NCI-H510A (cell line): Measurements from ENCODE around the gene ZSCAN20.

Source experiments
- DNase-seq: peaks from one replicate; lab custom pipeline; 2025; lab: John Stamatoyannopoulos, UW

ZSCAN20 gene

DNA sequence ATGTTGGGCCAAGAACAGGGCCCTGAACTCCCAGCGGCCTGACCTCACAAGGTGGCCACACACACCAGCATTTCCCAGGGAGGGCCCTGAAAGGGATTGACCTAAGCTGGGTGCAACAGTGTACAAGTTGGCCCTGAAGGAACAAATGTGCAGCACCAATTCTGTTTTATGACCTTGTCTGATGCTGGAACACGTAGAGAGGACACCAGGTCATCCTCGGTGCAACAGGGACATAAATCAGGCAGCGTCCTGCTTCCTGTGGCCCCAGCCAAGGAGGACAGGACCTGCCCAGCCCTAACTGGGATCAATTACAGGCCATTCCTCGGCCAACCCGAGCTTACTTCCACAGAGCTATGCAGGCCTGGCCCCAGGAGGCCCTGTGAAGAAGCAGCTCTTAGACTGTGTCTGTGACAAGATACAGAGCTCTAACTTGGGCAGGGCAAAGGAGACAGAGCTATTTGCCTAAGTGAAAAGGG, 28.7 kb upstream of the ZSCAN20 start:
- DNase-seq = no peak

DNA sequence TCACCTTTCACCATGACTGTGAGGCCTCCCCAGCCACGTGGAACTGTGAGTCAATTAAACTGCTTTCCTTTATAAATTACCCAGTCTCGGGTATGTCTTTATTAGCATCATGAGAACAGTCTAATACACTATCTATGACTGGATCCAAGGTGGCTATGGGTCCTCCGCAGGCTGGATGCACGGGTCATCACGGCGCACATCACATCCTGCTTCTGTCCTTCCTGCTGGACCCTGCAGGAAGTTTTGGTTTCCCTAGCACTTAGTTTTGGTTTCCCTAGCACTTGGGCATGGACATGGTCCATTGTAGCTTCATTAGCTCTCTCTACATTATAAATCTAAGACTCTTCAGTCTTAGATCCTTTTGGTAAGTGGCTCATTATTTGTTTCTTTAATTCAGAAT, 27.3 kb upstream of the ZSCAN20 start:
- no peak for DNase-seq

DNA sequence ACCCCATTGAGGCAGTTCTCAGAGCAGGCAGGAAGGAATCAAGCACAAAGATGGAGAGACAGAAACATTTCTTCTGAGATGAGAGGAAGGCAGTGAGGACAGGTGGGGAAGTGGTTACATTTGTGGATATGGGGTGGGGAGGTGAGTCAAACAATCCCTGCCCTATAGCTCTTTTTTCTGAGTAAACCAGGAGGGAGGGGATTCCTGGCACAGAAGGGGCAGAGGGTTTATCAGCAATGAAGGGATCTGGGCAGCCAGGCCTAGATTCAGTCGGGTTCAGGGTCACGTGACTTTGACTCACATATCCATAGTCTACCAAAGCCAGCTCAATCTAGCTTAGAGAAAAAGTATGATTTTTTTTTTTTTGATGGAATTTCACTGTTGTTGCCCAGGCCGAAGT, 25.9 kb upstream of the ZSCAN20 start:
- no peak for DNase-seq

DNA sequence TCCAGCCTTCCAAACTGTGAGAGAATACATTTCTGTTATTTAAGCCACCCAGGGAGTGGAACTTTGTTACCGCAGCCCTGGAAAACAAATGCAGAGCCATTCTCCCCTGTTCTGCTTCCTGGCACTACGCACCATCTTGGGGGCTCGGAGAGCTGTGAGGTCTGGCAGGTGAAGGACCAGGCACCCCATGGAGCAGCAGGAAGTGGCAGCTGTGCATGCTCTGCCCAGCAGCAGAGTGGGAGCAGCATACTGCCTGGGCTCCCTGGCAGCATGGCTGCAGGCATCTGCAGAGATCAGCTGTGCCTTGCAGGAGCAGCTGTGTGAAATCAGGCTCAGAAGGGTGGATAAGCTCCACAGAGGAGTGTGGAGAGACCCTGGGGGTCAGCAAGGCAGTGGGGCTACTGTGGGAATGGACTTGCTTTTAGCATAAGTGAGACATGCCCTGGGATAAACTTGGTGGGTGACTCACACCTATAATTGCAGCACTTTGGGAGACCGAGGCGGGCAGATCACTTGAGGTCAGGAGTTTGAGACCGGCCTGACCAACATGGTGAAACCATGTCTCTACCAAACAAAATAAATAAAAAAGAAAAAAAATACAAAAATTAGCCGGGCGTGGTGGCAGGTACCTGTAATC, 17.7 kb upstream of the ZSCAN20 start:
- peak; percentile 42 for DNase-seq

DNA sequence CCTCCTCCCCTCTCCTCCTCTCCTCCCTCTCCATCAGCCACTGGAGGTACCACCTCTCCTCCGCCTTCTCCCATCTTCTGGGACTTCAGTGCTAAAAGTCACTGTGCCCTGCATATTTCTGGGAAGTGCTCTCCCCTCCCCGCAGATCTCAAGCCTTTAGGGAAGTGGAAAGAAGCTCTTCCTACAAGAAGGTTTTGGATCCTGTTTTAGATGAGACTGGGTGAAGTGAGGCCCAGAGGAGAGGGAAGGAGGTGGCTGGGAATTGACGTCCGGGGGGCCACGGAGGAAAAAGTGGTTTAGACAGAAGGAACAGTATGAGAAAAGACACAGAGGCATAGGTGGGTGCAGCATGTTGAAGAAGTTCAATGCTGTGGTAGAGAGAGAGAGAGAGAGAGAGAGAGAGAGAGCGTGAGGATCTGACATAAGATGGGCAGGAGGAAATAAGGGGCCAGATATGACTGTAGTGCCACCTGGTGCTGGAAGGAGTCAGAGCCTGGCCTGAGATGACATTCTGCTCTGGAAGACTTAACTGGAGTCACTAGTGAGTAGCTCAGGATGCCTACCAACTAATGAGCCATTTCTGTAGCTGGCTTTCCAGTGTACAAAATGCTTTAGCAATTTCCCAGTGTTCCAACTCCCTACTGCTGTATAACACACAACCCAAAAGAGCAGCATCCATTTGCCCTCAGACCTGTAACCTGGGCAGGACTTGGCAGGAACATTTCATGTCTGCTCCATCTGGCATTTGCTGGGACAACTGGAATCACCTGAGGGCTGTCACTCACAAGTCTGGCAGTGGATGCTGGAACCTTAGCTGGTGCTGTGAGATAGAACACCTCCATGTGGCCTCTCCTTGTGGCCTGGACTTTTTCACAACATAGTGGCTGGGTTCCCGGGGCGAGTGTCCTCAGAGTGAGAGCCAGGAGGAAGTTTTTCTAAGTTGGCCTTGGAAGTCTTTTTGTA, 16.6 kb upstream of the ZSCAN20 start:
- peak; percentile 42 for DNase-seq

DNA sequence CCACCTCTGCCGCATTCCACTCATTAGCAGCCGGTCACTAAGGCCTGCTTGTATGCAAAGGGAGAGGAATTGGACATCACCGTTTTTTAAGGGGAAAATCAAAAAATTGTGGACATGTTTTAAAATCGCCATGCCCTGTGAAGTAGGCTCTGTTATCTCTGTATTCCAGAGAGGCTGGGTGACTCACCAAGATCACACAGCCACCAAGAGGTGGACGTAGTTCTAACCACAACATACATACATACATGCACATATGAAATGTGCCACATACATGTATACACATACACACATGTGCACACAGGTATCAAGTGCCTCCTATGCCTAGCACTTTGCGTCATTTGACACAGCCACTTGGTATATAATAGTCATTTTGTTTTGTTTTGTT, 16.0 kb upstream of the ZSCAN20 start:
- DNase-seq = no peak

DNA sequence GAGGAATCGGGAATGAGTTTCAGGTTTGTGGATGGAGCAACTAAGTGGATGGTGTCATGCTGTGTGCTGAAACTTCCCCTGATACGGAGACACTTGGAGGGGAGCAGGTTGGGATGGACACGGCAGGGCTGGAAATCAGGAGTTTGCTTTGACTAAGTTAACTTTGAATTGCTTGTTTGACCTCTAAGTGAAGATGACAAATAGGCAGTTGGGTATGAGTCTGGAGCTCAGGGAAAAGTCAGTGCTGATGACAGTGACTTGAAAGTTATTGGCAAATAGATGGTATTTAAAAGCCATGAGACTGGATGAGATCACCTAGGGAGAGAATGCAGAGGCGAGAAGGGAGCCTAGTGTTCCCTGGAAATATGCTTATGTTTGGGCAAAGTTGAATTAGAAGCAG, 12.8 kb upstream of the ZSCAN20 start:
- no peak for DNase-seq

DNA sequence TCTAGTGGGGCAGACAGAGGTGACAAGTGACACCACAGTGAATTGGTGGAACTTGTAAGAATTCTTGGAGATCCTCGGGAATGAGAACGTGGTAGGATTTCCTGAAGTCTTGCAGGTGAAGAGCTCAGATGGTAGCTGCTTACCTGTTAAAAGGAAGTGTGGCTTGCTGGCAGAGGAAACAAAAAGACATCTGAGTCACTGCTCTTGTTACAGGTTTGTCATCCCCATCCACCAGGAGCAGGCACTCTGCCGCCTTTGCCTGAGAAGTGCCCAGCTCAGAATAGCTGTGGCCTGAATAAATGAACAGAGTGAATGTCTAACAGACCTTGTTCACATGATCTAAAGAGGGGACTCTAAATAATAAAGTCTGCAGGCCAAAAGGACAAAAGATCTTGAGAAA, 12.3 kb upstream of the ZSCAN20 start:
- no peak for DNase-seq

DNA sequence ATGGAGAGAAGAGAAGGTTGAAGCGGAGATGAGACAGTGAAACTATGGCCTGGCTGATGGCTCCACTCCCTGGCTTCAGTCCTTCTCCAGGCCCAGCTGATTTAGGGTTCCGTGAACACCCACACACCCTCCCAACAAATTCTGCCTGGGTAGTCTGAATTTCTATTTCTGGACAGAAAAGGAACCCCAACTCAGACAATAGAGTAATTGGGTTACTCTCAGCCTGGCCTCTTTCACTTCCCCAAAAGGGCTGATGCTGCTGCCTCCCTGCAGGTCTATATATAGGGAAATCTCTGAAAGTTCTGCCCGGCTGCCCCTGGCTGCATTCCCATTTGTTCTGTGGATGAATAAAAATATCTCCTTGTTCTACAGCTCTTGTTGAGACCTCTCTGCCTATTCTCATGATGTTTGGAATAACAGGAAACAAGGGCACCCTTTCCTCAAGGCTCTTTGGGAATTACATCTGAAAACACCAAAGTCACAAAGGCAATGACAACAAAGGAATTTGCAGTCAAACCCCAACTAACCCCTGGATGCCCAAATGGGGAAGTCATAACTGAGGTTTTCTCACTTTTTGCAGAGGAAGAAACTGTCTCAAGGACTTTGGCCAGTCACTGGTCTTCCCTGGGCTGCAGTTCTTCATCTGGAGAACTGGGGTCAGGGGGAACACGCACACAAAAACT, 11.4 kb upstream of the ZSCAN20 start:
- no peak for DNase-seq

DNA sequence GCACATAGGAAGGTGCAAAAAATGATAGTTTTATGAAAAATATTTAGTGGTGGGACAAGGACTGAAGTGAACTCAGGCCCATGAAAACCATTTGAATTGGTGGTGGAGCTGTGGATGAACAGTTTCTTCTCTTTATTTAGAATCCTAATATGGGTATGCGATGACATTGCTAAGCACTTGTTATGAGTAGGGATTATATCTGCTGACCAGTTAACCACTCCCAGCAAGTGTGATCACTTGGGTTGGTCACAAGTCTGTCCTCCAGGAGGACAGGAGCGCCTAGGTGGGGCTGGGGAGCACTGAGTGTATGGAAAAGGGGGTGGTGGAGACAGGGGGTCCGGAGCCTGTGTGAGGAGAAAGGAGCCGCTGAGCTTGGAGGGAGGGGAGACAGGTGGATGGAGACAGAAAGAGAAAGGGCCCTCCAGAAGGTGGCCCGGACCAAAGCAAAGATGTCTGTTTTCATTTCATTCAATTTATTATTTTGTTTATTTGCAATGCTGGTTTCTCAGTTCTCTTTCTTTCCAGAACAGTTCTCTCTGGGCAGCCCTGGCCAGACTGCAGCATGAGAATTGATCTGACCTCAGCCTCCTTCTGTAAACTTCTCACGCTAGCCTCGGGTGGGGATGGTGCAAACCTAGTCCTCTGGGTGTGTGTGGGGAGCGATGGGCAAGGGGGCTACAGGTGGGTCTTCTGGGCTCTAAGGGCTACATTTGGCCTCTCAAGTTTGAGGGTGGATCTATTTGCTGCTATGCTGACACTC, 9.9 kb upstream of the ZSCAN20 start:
- no peak for DNase-seq

DNA sequence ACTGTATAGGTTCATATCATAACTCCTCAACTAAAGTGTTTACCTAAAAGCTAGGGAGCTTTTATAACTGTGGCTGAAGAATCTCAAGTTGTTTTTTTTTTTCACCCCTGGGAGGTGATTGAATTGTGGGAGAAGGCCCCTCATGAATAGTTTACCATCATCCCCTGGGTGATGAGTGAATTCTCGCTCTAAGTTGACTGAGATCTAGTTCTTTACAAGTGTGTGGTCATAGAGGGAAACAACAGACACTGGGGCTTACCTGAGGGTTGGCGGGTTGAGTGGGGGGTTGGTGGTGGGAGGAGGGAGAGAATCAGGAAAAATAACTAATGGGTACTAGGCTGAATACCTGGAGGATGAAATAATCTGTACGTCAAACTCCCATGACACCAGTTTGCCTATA, 7.9 kb upstream of the ZSCAN20 start:
- no peak for DNase-seq

DNA sequence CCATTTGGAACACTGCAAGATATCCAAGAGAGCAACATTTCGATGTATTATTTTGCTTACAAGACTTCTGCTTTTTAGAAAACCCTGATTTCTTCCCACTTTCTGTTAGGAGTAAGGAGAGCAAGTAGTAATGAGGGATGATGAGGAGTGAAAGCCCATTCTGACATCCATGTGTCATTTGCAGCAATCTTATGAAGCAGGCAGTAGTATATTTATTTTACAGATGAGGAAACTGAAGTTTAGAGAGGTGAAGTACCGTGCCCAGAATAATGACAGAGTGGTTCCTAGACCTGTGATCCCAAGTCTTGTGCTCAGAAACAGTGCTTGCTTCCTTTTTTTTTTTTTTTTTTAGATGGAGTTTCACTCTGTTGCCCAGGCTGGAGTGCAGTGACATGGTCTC, 7.1 kb upstream of the ZSCAN20 start:
- no peak for DNase-seq

DNA sequence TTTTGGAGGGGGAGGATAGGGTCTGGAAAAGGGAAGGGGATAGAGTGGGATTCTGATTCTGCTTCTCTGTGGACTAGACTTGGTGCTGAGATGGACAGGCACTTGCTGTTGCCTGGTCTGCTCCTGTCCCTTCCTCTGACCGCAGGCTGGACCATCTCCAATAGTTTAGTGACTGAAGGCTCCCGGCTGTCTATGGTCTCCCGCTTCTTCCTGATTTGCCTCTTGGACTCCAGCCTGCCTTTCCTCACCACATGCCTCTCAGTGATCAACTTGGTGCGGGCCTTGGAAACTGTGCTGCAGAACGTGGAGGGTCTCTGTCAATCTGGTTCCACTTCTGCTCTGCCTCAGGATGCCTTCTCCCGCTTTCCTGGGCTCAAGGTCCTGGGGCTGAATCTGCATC, 6.3 kb upstream of the ZSCAN20 start:
- no peak for DNase-seq

DNA sequence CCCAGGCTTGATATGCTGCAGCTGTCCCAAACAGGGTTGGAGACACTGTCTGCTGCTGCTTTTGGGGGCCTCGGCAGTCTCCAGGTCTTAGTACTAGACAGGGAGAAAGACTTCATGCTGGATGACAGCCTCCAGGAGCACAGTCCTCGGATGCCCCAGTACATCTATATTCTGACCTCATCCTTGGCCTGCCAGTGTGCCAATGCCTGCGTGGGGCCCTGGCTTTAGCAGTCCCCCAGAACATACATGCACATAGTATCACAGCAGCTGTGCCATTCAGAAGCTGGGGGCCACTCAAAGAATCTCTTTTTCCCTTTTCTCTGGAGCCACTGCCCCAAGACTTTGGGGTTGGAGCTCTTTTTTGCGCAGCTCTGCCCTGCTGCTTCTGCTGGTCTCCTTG, 4.4 kb upstream of the ZSCAN20 start:
- no peak for DNase-seq

DNA sequence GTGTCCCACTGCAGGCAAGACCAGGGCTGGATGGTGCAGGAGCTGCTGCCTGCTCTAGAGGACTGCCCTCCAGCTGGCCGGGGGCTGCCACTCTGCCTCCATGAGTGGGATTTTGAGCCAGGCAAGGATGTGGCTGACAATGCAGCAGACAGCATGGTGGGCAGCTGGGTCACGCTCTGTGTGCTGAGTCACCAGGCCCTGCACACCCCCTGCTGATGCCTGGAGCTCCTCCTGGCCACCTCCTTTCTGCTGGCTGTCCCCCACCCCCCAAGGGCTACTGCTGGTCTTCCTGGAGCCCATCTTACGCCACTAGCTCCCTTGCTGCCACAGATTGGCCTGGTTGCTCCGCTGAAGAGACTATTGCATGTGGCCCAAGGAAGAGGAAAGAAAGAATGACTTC, 3.9 kb upstream of the ZSCAN20 start:
- no peak for DNase-seq

DNA sequence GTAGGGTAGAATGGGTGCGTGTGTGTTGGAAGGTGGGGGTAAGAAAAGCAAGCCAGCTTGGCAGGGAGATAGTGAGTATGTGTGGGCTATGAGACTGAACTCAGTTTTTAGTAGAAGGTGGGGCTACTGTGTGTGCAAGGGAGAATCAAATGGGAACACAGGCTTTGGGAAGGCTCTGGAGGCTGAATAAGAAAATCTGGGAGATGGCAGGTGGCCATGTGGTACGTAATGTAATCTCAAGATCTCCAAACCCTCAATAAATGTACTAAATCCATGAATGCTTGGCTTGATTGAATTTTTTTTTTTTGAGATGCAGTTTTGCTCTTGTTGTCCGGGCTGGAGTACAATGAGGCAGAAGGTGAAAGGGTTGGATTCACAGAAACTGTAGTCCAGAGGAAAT, 3.5 kb upstream of the ZSCAN20 start:
- DNase-seq = no peak

DNA sequence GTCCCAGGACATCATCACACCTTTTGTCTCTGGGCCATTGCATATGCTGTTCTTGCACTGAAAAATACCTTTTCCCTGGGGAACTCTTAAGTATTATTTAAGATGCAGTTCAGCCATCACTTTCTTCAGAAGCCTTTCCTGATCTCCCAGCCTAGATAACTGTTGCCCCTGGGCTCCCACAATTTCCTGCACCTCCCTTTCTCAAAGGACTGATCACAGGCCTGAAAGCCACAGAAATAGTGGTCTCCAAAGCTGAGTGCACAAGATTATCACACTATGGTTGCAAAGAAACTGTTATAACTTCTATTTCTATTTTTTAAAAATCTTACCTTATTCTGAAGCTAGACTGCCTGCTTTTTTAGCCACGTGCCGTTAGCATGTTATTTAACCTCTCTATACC, 2.8 kb upstream of the ZSCAN20 start:
- no peak for DNase-seq

DNA sequence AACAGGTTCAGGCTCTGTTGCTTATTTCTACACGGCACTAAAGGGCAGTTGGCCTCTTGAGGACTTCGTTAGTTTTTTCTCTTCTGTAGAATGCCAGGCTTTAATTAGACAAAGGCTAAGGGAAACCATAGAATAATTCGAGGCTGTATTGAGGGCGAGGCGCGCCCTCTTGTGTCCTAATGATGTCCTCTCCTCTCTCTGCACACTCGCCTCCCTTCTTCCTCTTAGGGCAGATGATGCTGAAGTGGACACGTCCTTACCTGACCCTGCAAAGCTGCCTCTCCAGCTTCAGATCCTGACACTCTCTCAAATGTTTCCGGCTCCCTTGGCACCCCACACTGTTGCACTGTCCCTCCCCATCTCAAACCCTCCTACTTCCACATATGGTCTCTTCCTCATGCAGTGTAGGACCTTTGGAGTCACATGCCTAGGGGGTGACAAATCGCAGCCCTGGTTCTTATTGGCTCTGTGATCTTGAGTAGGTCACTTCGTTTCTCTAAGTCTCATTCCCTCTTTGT, 1.9 kb upstream of the ZSCAN20 start:
- DNase-seq = peak; percentile 92

DNA sequence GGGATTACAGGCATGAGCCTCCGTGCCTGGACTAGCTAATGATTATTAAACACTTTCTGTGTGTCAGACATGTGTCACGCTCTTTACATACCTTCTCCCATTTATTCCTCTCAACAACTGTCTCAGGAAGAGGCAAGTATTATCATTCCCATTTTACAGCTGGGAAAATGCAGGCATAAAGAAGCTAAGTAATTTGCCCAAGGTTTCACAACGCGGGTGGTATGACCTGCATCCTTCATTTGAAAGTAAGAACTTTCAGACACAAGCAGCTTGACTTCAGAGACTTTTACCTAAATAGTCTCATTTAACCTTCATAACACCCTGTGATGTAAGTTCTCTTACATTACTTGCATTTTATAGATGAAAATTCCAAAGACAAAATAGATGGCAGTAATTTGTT, 1.0 kb upstream of the ZSCAN20 start:
- no peak for DNase-seq

DNA sequence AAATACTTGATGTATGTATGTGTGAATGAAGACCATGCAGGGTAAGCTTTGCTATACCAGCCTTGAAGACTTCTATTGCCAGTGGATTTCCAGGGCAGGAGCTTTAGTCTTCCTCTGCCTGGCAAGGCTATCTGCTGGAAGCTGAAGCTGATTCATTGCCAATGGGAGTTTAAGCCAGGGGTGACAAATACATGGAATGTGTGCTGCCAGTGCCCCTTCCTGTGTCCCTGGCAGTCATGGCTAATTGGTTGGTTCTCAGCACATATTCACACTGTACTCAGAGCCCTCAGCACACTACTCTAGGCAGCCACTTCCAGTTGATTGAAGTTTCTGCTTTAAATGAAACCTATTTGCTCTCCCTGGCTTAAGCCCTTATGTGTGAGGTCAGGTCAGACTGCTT, 1.5 kb downstream of the ZSCAN20 start:
- no peak for DNase-seq

DNA sequence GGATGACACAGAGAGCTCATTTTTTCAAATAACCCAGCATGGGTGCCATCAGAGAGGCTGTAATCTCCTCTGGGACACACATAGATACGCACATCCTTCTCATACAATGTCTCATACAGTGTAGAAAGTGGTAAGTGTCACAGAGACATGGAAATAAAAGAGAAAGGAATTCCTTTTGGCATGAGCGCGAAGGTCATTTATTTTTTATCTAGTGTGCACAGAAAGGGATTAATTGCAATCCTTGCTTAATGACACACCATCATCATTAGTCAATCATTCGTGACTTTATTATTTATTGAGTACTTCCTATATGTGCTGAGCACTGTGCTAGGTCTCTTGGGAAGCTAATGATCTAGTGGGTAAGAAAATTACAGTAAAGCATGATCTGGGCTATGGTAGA, 5.0 kb downstream of the ZSCAN20 start:
- no peak for DNase-seq

DNA sequence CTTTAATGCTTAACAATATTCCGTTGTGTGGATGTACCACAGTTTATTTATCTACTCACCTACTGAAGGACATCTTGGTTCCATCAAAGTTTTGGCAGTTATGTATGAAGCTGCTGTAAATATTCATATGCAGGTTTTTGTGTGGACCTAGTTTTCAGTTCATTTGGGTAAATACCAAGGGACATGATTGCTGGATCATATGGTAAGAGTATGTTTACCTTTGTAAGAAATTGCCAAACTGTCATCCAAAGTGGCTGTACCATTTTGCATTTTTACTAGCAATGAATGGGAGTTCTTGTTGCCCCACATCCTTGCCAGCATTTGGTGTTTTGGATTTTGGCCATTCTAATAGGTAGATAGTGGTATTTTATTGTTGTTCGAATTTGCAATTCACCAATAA, 10.0 kb downstream of the ZSCAN20 start:
- no peak for DNase-seq
